ENCODE results near the gene SPSB3.

- no peak for TF ChIP-seq POLR2A (IDR thresholded peaks at IDR 0.05)
- TF ChIP-seq CTCF (IDR thresholded peaks at IDR 0.05) = no peak
These were observed 48.2 kb downstream of the SPSB3 start for GRCh38 chr16:1734123-1734522.
